Measurements from ENCODE around the gene LYPD3. TPM values are rescaled to one million over a fixed set of nuclear protein-coding genes. Genes with fewer than 3 reads are reported as not detected.

LYPD3 gene
- polyA plus RNA-seq, 3 donors = 0.24 to 22.9 (median 0.48) TPM

DNA sequence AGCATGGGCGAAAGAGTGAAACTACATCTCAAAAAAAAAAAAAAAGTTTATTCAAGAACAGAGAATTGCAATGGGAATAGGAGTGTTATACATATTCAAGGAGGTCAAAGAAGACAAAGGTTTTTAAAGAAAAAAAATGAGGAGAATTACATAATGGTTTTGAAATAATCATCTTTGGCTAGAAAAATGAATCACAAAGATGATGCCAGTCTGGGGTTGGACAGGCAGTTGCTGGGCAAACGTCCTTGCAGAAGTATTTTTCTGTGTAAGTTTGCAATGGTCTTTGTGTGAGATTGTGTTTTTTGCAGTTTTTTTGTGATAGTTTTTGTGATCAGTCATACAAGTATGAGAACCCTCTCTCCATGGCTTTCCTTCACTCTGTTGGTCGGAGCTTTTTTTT lies 23.7 kb downstream of the LYPD3 start:
- H3K4me1 Mint-ChIP-seq = peaks cover 37% of the 10 kb centered on the region

DNA sequence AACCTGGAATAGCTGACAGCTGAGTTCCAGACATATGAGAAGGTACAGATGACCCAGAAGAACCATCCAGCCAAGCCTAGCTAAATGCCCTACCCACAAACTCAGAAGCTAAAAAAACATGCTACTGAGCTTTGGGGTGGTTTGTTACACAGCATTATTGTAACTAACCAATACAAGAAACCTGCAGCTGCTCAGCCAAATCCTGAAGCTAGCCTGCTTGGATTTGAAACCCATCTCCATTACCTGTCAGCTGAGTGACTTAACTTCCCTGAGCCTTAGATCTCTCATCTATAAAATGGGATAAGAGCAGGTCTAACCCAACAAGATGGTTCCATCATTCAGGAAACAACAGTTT lies 25.7 kb downstream of the LYPD3 start:
- H3K9me3 Mint-ChIP-seq = peaks cover 0 to 2% (median 0%) of the 10 kb centered on the region in 7 donors
- Histone ChIP-seq H3K4me2 (replicated peaks; ENCODE audit: extremely low read depth, low read length, poor library complexity, severe bottlenecking) (peak overlapping the region; percentile 19), H3K79me2 (ENCODE audit: insufficient read depth, low read length) (no peaks in the 10 kb centered on the region), H3K27me3 (ENCODE audit: control insufficient read depth in 2 of 2, insufficient read depth in 2 of 2, low read length in 2 of 2) (no peaks in the 10 kb centered on the region), H3K9ac (ENCODE audit: insufficient read depth, low read length, poor library complexity, severe bottlenecking) (peak overlapping the region; percentile 15), H3K9me3 (replicated peaks in 1 of 2; ENCODE audit: control insufficient read depth in 1 of 2, insufficient read depth in 1 of 2, low read length in 2 of 2) (no peaks in the 10 kb centered on the region), H3K4me3 (replicated peaks in 1 of 3; ENCODE audit: low read depth in 2 of 3, low read length in 3 of 3) (peak overlapping the region in 1 of 3 experiments; percentile 8), H3K4me1 (ENCODE audit: control insufficient read depth in 1 of 2, insufficient read depth in 2 of 2, low read length in 2 of 2) (peaks cover 32 to 36% of the 10 kb centered on the region in 2 donors), H2AFZ (ENCODE audit: insufficient read depth, low read depth, low read length, poor library complexity, severe bottlenecking) (peak overlapping the region; percentile 24), H3K36me3 (replicated peaks in 1 of 2; ENCODE audit: control insufficient read depth in 1 of 2, insufficient read depth in 2 of 2, low read length in 2 of 2) (no peaks in the 10 kb centered on the region), H3K27ac (ENCODE audit: low read depth in 1 of 2, low read length in 2 of 2) (peak overlapping the region in 1 of 2 donors; percentile 76), H4K20me1 (ENCODE audit: insufficient read depth, low read length) (no peaks in the 10 kb centered on the region)
- TF ChIP-seq, protein P1, sequence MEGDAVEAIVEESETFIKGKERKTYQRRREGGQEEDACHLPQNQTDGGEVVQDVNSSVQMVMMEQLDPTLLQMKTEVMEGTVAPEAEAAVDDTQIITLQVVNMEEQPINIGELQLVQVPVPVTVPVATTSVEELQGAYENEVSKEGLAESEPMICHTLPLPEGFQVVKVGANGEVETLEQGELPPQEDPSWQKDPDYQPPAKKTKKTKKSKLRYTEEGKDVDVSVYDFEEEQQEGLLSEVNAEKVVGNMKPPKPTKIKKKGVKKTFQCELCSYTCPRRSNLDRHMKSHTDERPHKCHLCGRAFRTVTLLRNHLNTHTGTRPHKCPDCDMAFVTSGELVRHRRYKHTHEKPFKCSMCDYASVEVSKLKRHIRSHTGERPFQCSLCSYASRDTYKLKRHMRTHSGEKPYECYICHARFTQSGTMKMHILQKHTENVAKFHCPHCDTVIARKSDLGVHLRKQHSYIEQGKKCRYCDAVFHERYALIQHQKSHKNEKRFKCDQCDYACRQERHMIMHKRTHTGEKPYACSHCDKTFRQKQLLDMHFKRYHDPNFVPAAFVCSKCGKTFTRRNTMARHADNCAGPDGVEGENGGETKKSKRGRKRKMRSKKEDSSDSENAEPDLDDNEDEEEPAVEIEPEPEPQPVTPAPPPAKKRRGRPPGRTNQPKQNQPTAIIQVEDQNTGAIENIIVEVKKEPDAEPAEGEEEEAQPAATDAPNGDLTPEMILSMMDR (IDR thresholded peaks at IDR 0.05) = no peak
- no peaks in the 10 kb centered on the region for H3K36me3 Mint-ChIP-seq
- H3K27me3 Mint-ChIP-seq (ENCODE audit: low read depth in 3 of 3) = peaks cover 9 to 19% (median 11%) of the 10 kb centered on the region in 3 donors
- H3K4me1 Mint-ChIP-seq = peaks cover 29% of the 10 kb centered on the region
- intact Hi-C loops (cut with micrococcal nuclease) = no loop called here
- DNase-seq = no peak
- H3K27ac Mint-ChIP-seq = peak overlapping the region in 5 of 7 donors; percentile 37 to 95 (median 87)
- no peak overlapping the region for H3K4me3 Mint-ChIP-seq

More for the DNA sequence above, 23.7 kb downstream of the LYPD3 start:
- H3K4me1 ChIP-seq (ENCODE audit: control insufficient read depth in 1 of 2, insufficient read depth in 2 of 2, low read length in 2 of 2) = peaks cover 48 to 51% of the 10 kb centered on the region in 2 donors
- no peaks in the 10 kb centered on the region for H4K20me1 ChIP-seq (ENCODE audit: insufficient read depth, low read length)
- DNase-seq = peak; percentile 37 to 63 (median 62)
- Mint-ChIP-seq H3K27ac (peak overlapping the region in 4 of 7 donors; percentile 62 to 75 (median 74)), H3K36me3 (no peaks in the 10 kb centered on the region), H3K27me3 (ENCODE audit: low read depth in 3 of 3) (peaks cover 6 to 16% (median 12%) of the 10 kb centered on the region in 3 donors), H3K4me3 (no peak overlapping the region), H3K9me3 (peaks cover 0 to 3% (median 0%) of the 10 kb centered on the region in 7 donors)
- H3K79me2 ChIP-seq (ENCODE audit: insufficient read depth, low read length) = no peaks in the 10 kb centered on the region
- H3K27ac ChIP-seq (ENCODE audit: low read depth in 1 of 2, low read length in 2 of 2) = no peak overlapping the region
- no peak overlapping the region for H3K4me2 ChIP-seq (replicated peaks; ENCODE audit: extremely low read depth, low read length, poor library complexity, severe bottlenecking)
- H2AFZ ChIP-seq (ENCODE audit: insufficient read depth, low read depth, low read length, poor library complexity, severe bottlenecking) = no peak overlapping the region
- intact Hi-C loops (cut with micrococcal nuclease) = no loop called here
- H3K27me3 ChIP-seq (ENCODE audit: control insufficient read depth in 2 of 2, insufficient read depth in 2 of 2, low read length in 2 of 2) = no peaks in the 10 kb centered on the region
- no peaks in the 10 kb centered on the region for H3K9me3 ChIP-seq (replicated peaks in 1 of 2; ENCODE audit: control insufficient read depth in 1 of 2, insufficient read depth in 1 of 2, low read length in 2 of 2)
- WGBS (ENCODE audit: insufficient coverage) = no CpG with 5 or more reads among the region's 3 CpGs
- TF ChIP-seq, protein P1 (IDR thresholded peaks at IDR 0.05) = no peak
- no peaks in the 10 kb centered on the region for H3K36me3 ChIP-seq (replicated peaks in 1 of 2; ENCODE audit: control insufficient read depth in 1 of 2, insufficient read depth in 2 of 2, low read length in 2 of 2)
- H3K4me3 ChIP-seq (replicated peaks in 1 of 3; ENCODE audit: low read depth in 2 of 3, low read length in 3 of 3) = no peak overlapping the region
- no peak overlapping the region for H3K9ac ChIP-seq (ENCODE audit: insufficient read depth, low read length, poor library complexity, severe bottlenecking)
